GM12878 (cell line): Measurements from ENCODE around the gene MCRIP2. TPM values are rescaled to one million over a fixed set of nuclear protein-coding genes. Genes with fewer than 3 reads are reported as not detected.

Source experiments
- ATF3 ChIP-seq: IDR thresholded peaks from 2 replicates; pipeline ENCODE4 v1.6.1; 2011; ENCODE audit warnings: low read depth, mild to moderate bottlenecking, low read length, moderate library complexity, borderline replicate concordance; ENCODE audit errors: extremely low read depth
- BCLAF1 ChIP-seq: fragments of 450-650 bp; IDR thresholded peaks from 2 replicates; pipeline ENCODE4 v1.6.1; 2017; ENCODE audit warnings: antibody characterized with exemption, mild to moderate bottlenecking, moderate library complexity
- E4F1 ChIP-seq: fragments of 450-650 bp; IDR thresholded peaks from 2 replicates; pipeline ENCODE4 v1.6.1; 2018; ENCODE audit warnings: borderline replicate concordance, mild to moderate bottlenecking; ENCODE audit not compliant: partially characterized antibody
- KDM1A ChIP-seq: fragments of 200-600 bp; sonication (generic); IDR thresholded peaks from 2 replicates; pipeline ENCODE4 v1.6.1; 2016; ENCODE audit warnings: borderline replicate concordance
- LARP7 ChIP-seq: fragments of 450-650 bp; IDR thresholded peaks from 2 replicates; pipeline ENCODE4 v1.6.1; 2017; ENCODE audit warnings: mild to moderate bottlenecking
- MEF2B ChIP-seq: fragments of 450-650 bp; IDR thresholded peaks from 2 replicates; pipeline ENCODE4 v1.6.1; 2018; ENCODE audit warnings: mild to moderate bottlenecking, moderate library complexity; ENCODE audit not compliant: partially characterized antibody, poor library complexity, severe bottlenecking
- NFIC ChIP-seq: IDR thresholded peaks from 2 replicates; pipeline ENCODE4 v1.6.1; 2012; ENCODE audit warnings: low read depth, mild to moderate bottlenecking, inconsistent platforms, low read length, moderate library complexity
- RB1 ChIP-seq: fragments of 450-650 bp; formaldehyde crosslinking; IDR thresholded peaks from 2 replicates; pipeline ENCODE4 v1.6.1; 2017; ENCODE audit warnings: mild to moderate bottlenecking, borderline replicate concordance
- RBBP5 ChIP-seq: fragments of 200-600 bp; sonication (generic); conservative IDR thresholded peaks from 2 replicates; pipeline ENCODE4 v1.6.1; 2016
- ZNF274 ChIP-seq: IDR thresholded peaks from one replicate; pipeline ENCODE4 v1.8.0; 2011; ENCODE audit not compliant: insufficient read length, insufficient read depth
- polyA plus RNA-seq, 11 experiments: library from polyadenylated mRNA; depleted of rRNA in 4 of 11; unstranded in 6 of 11; stranded (reverse) in 5 of 11; fragments of >200 nt; fragmentation: Nextera tagmentation in 4 of 11; fragmentation: Illumina TruSeq in 1 of 11; extraction: Ambion mirVana in 4 of 11; extraction: Trizol in 1 of 11; gene quantifications; 1 replicate in 1 of 11; 2 replicates in 10 of 11; pipeline versions ENCODE4 v1.2.1 to v1.2.3, GENCODE V29; 2011 to 2016; ENCODE audit warnings: inconsistent platforms in 2 of 11, missing spikeins in 2 of 11, low read depth in 1 of 11
- total RNA-seq, 4 experiments: library from RNA; depleted of rRNA in 3 of 4; stranded (reverse); fragments of >200 nt in 3 of 4; fragmentation: Illumina TruSeq in 1 of 4; extraction: Trizol in 1 of 4; gene quantifications; 2 replicates each; pipeline versions ENCODE4 v1.2.1 to v1.2.3, GENCODE V29; 2013 to 2021

The MCRIP2 gene
- total and polyA plus RNA-seq, 10 of the 15 experiments (the other 5 are each of a cell fraction or from before 2014, with no cell fraction given), result 0.19 to 93.1 (median 57.9) TPM

GRCh38 chr16:645852-646678 is 4.4 kb downstream of the MCRIP2 start (continued):
- TF ChIP-seq BCLAF1 (no peak), MEF2B (no peak), LARP7 (no peak), E4F1 (no peak), RBBP5 (no peak), NFIC (no peak), RB1 (no peak), KDM1A (no peak), ZNF274 (no peak), ATF3 (no peak)
